ENCODE measurements around the gene NAA30. TPM values are rescaled to one million over a fixed set of nuclear protein-coding genes. Genes with fewer than 3 reads are reported as not detected.

NAA30 gene
- total RNA-seq, 2 experiments from 2014 or later, result 14.3 to 15.2 TPM

Other genes with a start within 250 kb of the NAA30 start
- gene EXOC5, start 121.7 kb upstream of the NAA30 start, total RNA-seq, result 10 to 100 TPM; 56.9 to 61.7 TPM
- gene AP5M1, start 121.6 kb upstream of the NAA30 start, total RNA-seq, result 10 to 100 TPM; 50.2 to 50.6 TPM
- gene CCDC198, start 103.3 kb downstream of the NAA30 start, total RNA-seq, result not detected